ENCODE measurements around the gene VPS13D.

DNA sequence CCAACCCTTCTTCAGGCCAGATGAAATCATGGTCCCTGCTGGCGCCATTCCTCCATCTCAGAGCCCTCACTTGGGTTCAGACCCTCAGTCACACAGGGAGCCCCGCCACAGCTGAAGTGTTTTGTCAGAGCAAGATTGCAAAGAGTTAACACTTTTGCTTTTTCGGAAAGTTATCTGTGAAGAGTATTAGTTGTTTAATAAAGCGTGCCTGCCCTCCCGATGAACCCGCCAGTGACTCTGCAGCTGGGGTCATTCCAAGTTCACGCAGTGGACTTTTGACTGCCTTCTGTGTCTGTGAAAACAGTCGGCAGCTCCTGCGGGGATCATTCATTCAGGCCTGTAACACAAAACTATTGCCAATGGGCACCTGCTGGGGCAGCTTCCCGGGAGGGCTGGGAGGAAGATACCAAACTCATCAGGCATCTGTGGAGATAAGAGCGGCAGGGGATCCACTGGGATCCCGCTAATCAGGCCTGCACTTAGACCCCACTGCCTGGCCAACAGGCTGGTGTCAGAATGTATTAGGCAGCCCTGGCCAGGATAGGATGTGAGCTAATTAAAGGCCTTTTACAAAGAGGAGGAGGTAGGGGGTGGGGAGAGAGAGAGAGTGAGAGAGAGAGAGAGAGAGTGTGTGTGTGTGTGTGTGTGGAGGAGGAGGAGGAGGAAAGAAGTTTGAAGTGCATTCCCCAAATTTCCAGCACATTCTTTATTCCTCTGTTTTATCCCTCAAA, 203.7 kb downstream of the VPS13D start:
- TF ChIP-seq POLR2A (IDR thresholded peaks at IDR 0.05): no peak
- no peak for TF ChIP-seq POLR2AphosphoS5 (IDR thresholded peaks at IDR 0.05)
- TF ChIP-seq, protein P1, sequence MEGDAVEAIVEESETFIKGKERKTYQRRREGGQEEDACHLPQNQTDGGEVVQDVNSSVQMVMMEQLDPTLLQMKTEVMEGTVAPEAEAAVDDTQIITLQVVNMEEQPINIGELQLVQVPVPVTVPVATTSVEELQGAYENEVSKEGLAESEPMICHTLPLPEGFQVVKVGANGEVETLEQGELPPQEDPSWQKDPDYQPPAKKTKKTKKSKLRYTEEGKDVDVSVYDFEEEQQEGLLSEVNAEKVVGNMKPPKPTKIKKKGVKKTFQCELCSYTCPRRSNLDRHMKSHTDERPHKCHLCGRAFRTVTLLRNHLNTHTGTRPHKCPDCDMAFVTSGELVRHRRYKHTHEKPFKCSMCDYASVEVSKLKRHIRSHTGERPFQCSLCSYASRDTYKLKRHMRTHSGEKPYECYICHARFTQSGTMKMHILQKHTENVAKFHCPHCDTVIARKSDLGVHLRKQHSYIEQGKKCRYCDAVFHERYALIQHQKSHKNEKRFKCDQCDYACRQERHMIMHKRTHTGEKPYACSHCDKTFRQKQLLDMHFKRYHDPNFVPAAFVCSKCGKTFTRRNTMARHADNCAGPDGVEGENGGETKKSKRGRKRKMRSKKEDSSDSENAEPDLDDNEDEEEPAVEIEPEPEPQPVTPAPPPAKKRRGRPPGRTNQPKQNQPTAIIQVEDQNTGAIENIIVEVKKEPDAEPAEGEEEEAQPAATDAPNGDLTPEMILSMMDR (IDR thresholded peaks at IDR 0.05 in 8 of 11, conservative IDR thresholded peaks at IDR 0.05 in 3 of 11): no peak
